Activated T-helper 1 cell treated with anti-CD3 and anti-CD28 coated beads, Interleukin-12 subunit alpha, Interleukin-12 subunit beta, Interleukin-2, Interleukin-4 antibody, amounts not matched to agents 30 ng/mL and 10 ng/mL and 1 ng/mL, durations not matched to agents 14 hours and 24 hours and 36 hours (primary cell): ENCODE measurements around the gene TWIST2. TPM values are rescaled to one million over a fixed set of nuclear protein-coding genes. Genes with fewer than 3 reads are reported as not detected.

Source experiments
- DNase-seq: peaks from one replicate; pipeline ENCODE4 v3.0.0; 2021; ENCODE audit warnings: low spot score
- H3K27ac Mint-ChIP-seq: one replicate; pipeline ENCODE4 v1.8.0; 2021; ENCODE audit warnings: mild to moderate bottlenecking, mixed read lengths
- H3K27me3 Mint-ChIP-seq: one replicate; pipeline ENCODE4 v1.8.0; 2022; ENCODE audit warnings: mild to moderate bottlenecking, moderate library complexity, mixed read lengths; ENCODE audit not compliant: insufficient read depth
- H3K36me3 Mint-ChIP-seq: one replicate; pipeline ENCODE4 v1.8.0; 2021; ENCODE audit warnings: low read depth, mixed read lengths
- H3K4me1 Mint-ChIP-seq: one replicate; pipeline ENCODE4 v1.8.0; 2021; ENCODE audit warnings: low read depth, mixed read lengths
- H3K4me3 Mint-ChIP-seq: one replicate; pipeline ENCODE4 v1.8.0; 2021; ENCODE audit warnings: mild to moderate bottlenecking, moderate library complexity, mixed read lengths
- H3K9me3 Mint-ChIP-seq: one replicate; pipeline ENCODE4 v1.8.0; 2021; ENCODE audit warnings: mixed read lengths
- intact Hi-C: fragments of 100-400 bp; cut with micrococcal nuclease; formaldehyde crosslinking; loops from one replicate; pipeline ENCODE4 v1.15.1; 2024
- total RNA-seq: library from RNA; stranded (reverse); gene quantifications from 2 replicates; pipeline ENCODE4 v1.2.3, GENCODE V29; 2022

The TWIST2 gene
- total RNA-seq, 1 donor from 2014 or later = not detected

DNA sequence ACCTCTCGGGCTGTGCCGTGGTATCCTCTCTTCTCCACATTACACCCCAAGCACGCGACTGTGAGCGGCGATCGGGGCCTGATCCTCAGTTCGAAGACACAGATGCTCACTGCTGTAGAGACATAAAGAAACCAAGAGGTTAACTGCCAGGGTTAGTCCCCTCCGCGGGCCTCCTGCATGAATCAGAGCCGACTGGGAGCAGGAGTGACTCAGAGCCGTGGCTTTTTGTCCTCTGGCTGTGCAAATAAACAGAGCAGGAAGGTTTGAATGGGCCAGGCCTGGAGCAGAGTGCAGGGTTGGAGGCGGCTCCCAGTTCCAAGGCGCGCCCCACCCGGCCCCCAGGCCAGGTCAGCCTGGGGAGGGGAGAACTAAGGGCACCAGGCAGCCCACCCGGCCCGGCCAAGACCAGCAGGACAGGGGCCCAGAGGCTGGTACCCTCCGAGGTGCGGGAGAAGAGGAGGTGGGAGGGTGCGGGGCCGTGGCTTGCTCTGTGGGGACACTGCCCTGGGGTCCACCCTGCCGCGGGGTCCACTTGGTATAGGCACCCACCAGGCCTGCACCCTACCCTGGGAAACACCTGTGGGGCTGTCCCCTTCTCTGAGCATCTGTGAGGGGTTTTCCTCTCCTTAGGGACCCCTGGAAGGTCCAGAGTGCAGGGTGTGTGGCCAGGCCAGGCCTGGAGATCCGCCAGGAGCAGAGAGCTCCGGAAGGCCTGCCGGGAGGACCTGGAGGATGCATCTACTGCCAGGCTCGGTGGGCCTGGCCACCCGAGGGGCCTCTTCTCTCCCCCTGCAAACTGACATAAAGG is 16.5 kb downstream of the TWIST2 start:
- H3K4me3 Mint-ChIP-seq = no peak overlapping the region
- DNase-seq = no peak

DNA sequence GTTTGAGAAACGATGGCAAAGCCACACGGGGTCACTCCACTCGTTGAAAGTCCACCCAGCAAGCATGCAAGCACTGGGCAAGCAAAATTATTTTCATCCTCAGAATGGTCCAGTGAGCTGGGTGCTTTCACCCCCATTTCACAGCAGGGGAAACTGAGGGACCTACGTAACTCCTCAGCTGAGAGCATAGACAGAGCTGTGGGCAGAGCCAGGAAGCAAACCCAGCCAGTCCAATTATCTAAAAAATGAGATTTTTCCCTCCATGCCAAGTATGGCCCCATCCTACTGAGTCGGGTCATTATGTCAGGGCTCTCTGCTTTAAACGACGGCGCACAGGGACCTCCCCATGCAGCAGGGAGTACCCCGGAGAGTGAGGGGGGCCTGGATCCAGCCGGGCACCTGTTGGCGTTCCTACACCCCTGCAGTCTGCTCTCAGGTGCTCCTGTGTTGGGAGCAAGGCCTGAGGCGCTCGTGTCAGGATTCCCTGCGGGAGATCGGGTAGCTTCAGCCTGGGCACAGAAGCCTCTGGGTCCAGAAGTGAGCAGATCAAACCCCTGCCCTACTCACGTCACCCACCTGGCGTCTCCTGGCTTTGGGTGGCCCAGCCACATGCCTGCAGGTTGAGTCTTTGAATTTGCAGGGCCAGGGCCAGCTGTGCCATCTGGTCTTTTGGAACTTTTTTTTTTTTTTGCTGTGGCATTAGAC is 17.3 kb downstream of the TWIST2 start:
- intact Hi-C loops = no loop called here
- Mint-ChIP-seq H3K36me3 (no peaks in the 10 kb centered on the region), H3K4me1 (no peaks in the 10 kb centered on the region), H3K27ac (no peak overlapping the region), H3K27me3 (no peaks in the 10 kb centered on the region), H3K4me3 (no peak overlapping the region), H3K9me3 (no peaks in the 10 kb centered on the region)
- DNase-seq = no peak

More for the DNA sequence above, 16.5 kb downstream of the TWIST2 start:
- H3K9me3 Mint-ChIP-seq = no peaks in the 10 kb centered on the region
- no peaks in the 10 kb centered on the region for H3K36me3 Mint-ChIP-seq
- no peaks in the 10 kb centered on the region for H3K27me3 Mint-ChIP-seq
- intact Hi-C loops = no loop called here
- H3K27ac Mint-ChIP-seq = no peak overlapping the region
- no peaks in the 10 kb centered on the region for H3K4me1 Mint-ChIP-seq

DNA sequence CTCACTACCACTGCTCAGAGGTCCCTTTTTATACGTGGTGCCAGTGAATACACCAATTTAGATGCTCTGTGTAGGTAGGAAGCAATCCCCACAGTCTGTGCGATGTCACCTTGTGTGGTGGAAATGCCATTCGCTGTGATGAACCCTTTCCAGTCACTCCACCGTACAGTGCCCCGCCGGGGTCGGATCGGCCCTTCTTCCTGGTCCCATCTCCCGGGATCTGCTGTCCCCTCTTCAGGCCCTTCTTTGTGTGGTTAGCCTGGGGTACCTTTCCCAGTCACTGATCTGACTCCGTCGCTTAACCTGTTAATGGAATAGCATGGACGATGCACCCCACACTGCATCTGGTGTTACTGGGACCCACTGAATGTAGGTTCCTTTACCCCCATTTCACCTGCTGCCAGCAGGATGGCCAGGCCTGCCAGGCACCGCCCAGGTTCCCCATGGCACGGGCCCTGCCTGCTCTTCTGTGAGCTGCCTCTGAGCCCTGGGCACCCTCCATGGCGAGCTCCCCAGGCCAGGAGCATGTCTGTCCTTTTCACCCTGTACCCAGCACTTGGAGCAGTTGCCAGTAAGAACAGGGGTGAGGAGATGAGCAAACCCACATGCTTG is 18.0 kb downstream of the TWIST2 start:
- Mint-ChIP-seq H3K27ac (no peak overlapping the region), H3K9me3 (no peaks in the 10 kb centered on the region), H3K27me3 (no peaks in the 10 kb centered on the region), H3K4me1 (no peaks in the 10 kb centered on the region), H3K36me3 (no peaks in the 10 kb centered on the region), H3K4me3 (no peak overlapping the region)
- intact Hi-C loops = no loop called here
- DNase-seq = no peak

DNA sequence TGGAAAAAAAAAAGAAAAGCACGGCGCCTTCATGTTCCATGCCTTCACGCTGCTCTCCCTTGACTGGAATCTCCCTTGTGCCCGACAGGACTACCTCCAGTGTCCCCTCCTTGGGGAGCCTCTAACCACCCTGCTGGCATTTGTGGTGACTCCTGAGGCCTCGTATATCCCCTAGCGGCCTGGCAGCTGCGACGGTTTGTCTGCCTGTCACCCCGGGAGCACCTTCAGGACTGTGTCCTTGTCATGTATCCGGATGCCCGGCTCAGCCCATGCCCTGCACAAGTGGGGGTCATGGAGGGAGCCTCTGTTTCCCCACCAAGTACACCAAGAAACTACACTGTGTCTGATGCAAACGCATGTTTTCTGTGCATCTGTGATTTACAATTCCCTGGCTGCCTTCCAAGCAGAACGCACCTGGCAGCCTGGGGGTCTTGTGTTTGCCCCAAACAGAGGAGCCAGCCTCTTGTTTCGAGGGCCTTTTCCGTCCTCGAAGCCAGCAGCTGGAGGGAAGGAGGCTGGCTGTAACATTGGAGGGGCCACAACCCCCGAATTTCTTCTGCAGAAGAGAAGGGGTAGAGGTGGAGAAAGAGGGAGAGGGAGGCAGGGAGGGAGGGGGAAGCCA is 18.9 kb downstream of the TWIST2 start:
- Mint-ChIP-seq H3K4me1 (no peaks in the 10 kb centered on the region), H3K4me3 (no peak overlapping the region), H3K27me3 (no peaks in the 10 kb centered on the region), H3K36me3 (no peaks in the 10 kb centered on the region), H3K9me3 (no peaks in the 10 kb centered on the region), H3K27ac (no peak overlapping the region)
- no peak for DNase-seq
- intact Hi-C loops = no loop called here

- Mint-ChIP-seq H3K36me3 (no peaks in the 10 kb centered on the region), H3K4me3 (no peak overlapping the region), H3K4me1 (no peaks in the 10 kb centered on the region), H3K9me3 (no peaks in the 10 kb centered on the region), H3K27ac (no peak overlapping the region), H3K27me3 (no peaks in the 10 kb centered on the region)
- DNase-seq = no peak
- intact Hi-C loops = no loop called here
These were observed 20.2 kb downstream of the TWIST2 start for GRCh38 chr2:238868067-238868524.

DNA sequence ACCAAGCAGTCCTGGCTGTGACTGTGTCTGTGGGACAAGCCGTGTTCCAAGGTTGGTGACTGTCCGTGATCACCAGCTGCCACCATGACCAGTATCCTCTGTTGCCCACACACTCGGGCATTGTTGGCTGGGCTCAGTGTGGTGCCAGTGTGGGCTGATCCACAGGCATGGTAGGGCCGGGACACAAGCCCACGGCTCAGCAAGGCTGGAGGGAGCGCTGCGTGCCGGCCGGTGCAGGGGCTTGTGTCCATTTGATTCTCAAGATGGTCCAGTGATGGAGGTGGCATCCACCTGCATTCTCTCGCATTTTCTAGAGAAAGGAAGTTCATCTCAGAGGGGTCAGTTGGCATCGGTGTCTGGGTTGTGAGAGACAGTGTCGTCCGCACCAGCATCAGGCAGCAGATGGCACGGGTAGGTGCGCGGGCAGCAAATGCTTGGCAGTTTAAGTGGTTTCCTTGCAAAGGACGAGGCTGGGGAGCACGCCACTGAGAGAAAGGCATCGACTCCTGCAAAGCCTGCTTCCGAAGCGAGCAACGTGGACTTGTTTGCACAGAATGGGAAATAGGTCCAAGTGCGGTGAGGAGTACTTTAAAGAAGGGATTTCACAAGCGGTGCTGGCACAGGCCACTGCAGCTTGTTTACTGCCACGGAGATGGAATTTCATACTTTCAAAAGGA is 20.9 kb downstream of the TWIST2 start:
- DNase-seq = no peak
- Mint-ChIP-seq H3K4me3 (no peak overlapping the region), H3K4me1 (no peaks in the 10 kb centered on the region), H3K27me3 (no peaks in the 10 kb centered on the region), H3K9me3 (no peaks in the 10 kb centered on the region), H3K36me3 (no peaks in the 10 kb centered on the region), H3K27ac (no peak overlapping the region)
- intact Hi-C loops = no loop called here

DNA sequence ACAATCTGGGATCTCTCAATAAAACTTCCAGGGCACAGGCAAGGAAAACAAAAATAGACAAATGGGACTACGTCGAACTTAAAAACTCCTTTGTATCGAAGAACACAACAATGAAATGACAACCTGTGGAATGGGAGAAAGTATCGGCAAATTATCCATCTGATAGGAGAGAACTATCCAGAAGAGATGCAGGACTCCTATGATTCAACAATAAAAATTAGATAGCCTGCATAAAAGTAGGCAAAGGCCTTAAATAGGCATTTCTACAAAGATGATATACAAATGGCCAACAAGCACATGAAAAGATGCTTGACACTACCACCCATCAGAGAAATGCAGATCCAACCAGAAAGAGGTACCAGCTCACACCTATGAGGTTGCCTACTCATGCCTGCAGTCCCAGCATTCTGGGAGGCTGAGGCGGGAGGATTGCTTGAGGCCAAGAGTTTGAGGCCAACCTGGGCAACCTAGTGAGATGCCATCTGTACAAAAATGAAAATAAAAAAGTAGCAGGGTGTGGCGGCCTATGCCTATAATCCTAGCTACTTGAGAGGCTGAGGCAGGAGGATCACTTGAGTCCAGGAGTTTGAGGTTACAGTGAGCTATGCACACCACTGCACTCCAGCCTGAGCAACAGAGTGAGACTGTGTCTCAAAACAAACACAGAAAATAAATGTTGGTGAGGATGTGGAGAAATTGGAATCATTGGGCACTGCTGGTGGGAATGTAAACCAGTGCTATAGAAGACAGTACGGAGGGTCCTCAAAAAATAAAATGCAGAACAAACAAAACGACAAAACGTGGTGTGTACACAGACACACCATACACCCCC is 21.6 kb downstream of the TWIST2 start:
- Mint-ChIP-seq H3K27ac (peak overlapping the region; percentile 34), H3K4me3 (no peak overlapping the region), H3K4me1 (no peaks in the 10 kb centered on the region), H3K27me3 (no peaks in the 10 kb centered on the region), H3K9me3 (no peaks in the 10 kb centered on the region), H3K36me3 (no peaks in the 10 kb centered on the region)
- no peak for DNase-seq
- intact Hi-C loops = no loop called here

- no peaks in the 10 kb centered on the region for H3K27me3 Mint-ChIP-seq
- intact Hi-C loops = no loop called here
- no peak for DNase-seq
- H3K4me3 Mint-ChIP-seq = no peak overlapping the region
- no peaks in the 10 kb centered on the region for H3K36me3 Mint-ChIP-seq
- H3K9me3 Mint-ChIP-seq = no peaks in the 10 kb centered on the region
- no peak overlapping the region for H3K27ac Mint-ChIP-seq
- no peaks in the 10 kb centered on the region for H3K4me1 Mint-ChIP-seq
These were observed 22.4 kb downstream of the TWIST2 start for GRCh38 chr2:238870261-238870660.

DNA sequence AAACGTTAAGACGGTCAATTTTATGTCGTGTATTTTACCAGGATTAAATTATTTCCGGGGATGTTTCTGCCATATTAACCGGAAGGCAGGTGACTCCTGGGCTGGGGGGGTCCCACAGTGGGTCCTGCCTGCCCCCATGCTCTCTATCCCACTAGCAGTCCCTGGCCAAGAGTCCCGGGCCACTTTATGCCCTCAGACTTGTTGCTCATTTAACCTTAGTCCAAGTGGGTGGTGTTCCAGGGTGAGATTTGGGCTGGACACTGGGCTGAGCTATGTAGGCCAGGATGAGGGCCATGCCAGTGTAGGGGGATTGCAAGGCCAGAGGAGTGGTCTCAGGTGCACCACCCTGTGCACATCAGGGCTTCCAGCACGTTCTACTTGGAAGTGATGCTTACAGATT is 24.1 kb downstream of the TWIST2 start:
- Mint-ChIP-seq H3K36me3 (no peaks in the 10 kb centered on the region), H3K27ac (no peak overlapping the region), H3K9me3 (no peaks in the 10 kb centered on the region), H3K4me1 (no peaks in the 10 kb centered on the region), H3K27me3 (peaks cover 3% of the 10 kb centered on the region), H3K4me3 (no peak overlapping the region)
- intact Hi-C loops = no loop called here
- DNase-seq = no peak

DNA sequence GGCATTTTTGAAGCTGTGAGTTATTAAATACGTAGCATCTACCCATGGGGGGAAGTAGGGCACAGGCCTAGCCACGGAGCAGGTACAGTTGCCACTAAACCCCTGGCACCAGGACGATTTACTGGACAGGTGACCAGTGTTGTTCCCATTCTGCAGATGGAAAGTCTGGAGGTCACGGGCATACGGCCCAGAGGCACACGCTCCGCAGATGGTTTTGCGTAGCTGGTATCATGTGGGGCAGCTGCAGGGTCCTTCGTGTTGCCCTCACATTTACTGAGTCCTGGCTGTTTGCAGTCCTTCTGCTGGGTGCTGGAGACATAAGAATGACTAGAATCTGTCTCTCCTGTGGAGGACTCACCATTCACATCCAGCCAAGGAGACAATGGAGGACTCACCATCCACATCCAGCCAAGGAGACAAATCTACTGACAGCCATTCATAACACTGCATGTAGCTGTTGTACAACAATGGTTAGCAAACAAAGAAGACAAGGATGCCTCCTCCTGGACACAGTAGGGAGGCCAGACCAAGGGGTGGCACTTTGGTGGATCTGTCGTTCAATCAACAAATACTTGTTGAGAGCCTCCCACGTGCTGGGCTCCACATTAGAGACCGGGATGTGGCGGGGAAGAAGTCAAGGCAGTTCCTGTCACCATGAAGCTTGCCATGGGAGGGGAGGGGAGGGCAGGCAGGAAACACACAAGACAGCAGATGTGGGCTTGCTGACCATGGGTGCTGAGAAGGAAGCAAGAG is 24.9 kb downstream of the TWIST2 start:
- H3K27me3 Mint-ChIP-seq = peaks cover 3% of the 10 kb centered on the region
- H3K9me3 Mint-ChIP-seq = no peaks in the 10 kb centered on the region
- no peak for DNase-seq
- H3K36me3 Mint-ChIP-seq = no peaks in the 10 kb centered on the region
- H3K27ac Mint-ChIP-seq = no peak overlapping the region
- no peaks in the 10 kb centered on the region for H3K4me1 Mint-ChIP-seq
- intact Hi-C loops = no loop called here
- no peak overlapping the region for H3K4me3 Mint-ChIP-seq

GRCh38 chr2:238873381-238873801 is 25.5 kb downstream of the TWIST2 start:
- no peaks in the 10 kb centered on the region for H3K9me3 Mint-ChIP-seq
- H3K4me1 Mint-ChIP-seq = no peaks in the 10 kb centered on the region
- intact Hi-C loops = no loop called here
- no peak overlapping the region for H3K4me3 Mint-ChIP-seq
- H3K36me3 Mint-ChIP-seq = no peaks in the 10 kb centered on the region
- no peak for DNase-seq
- H3K27ac Mint-ChIP-seq = no peak overlapping the region
- peaks cover 3% of the 10 kb centered on the region for H3K27me3 Mint-ChIP-seq
